ENCODE measurements around the gene KPNA1. TPM values are rescaled to one million over a fixed set of nuclear protein-coding genes. Genes with fewer than 3 reads are reported as not detected.
A peak's percentile ranks its signal among the peaks of the same experiment; 100 is the strongest.

Gene KPNA1
- total RNA-seq, 1 experiment from 2014 or later = 58.8 TPM

DNA sequence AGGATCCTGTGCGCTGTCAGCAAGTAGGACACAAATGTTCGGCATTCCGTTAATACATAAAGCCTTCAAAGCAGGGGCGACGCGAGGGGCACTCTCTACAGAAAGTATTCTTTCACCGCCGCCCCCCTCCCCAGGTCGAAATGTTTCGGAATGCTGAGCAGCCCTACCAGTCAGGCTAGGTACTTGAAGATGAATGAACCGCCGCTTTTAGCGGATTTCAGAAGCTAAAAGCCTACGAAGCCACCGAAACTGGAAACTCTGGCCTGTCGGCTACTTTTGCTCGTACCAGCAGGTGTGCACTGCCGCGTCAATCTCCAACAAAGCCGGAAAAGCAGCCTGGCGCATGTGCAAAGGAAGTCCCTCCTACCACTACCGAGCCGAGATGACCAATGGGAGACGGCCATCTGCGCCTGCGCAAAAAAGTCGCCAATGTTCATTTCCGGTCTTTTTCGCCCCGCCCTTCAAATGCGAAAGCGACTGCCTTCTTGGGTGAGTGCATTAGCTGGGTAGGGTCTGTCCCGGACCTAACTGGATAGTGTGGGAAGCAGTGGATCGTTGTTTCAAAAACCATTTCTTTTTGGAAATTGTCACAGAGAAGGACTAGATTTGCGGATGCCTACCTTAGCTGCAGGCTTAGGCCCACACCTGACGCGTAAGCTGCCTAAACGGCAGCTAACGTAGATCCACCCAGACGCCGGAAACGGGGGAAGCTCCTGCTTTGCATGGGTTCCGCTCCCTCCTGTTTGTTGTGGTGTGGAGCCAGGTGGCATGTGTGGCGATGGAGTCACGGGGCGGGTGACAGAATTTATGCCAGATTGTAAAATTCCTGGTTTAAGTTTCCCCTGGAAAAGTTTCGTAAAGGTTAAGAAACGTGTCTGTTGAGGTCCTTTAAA lies 98.7 kb downstream of the KPNA1 start, which contains the start of gene WDR5B (continued):
- TF ChIP-seq ZNF512 (CRISPR knock-in tag; IDR thresholded peaks at IDR 0.05; ENCODE audit: borderline replicate concordance) = no peak
- TF ChIP-seq NR3C1 (CRISPR knock-in tag; conservative IDR thresholded peaks at IDR 0.05; ENCODE audit: low read depth) = no peak
- no peak for TF ChIP-seq NFE2L1 (CRISPR knock-in tag; IDR thresholded peaks at IDR 0.05)
- TF ChIP-seq, protein P1, sequence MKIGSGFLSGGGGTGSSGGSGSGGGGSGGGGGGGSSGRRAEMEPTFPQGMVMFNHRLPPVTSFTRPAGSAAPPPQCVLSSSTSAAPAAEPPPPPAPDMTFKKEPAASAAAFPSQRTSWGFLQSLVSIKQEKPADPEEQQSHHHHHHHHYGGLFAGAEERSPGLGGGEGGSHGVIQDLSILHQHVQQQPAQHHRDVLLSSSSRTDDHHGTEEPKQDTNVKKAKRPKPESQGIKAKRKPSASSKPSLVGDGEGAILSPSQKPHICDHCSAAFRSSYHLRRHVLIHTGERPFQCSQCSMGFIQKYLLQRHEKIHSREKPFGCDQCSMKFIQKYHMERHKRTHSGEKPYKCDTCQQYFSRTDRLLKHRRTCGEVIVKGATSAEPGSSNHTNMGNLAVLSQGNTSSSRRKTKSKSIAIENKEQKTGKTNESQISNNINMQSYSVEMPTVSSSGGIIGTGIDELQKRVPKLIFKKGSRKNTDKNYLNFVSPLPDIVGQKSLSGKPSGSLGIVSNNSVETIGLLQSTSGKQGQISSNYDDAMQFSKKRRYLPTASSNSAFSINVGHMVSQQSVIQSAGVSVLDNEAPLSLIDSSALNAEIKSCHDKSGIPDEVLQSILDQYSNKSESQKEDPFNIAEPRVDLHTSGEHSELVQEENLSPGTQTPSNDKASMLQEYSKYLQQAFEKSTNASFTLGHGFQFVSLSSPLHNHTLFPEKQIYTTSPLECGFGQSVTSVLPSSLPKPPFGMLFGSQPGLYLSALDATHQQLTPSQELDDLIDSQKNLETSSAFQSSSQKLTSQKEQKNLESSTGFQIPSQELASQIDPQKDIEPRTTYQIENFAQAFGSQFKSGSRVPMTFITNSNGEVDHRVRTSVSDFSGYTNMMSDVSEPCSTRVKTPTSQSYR (CRISPR knock-in tag; IDR thresholded peaks at IDR 0.05) = no peak
- TF ChIP-seq TP53 (CRISPR knock-in tag; IDR thresholded peaks at IDR 0.05) = no peak
- no peak for TF ChIP-seq ATF2 (CRISPR knock-in tag; IDR thresholded peaks at IDR 0.05; ENCODE audit: borderline replicate concordance, low read depth)
- no peak for TF ChIP-seq NR1H2 (CRISPR knock-in tag; IDR thresholded peaks at IDR 0.05)
- TF ChIP-seq, protein P2, sequence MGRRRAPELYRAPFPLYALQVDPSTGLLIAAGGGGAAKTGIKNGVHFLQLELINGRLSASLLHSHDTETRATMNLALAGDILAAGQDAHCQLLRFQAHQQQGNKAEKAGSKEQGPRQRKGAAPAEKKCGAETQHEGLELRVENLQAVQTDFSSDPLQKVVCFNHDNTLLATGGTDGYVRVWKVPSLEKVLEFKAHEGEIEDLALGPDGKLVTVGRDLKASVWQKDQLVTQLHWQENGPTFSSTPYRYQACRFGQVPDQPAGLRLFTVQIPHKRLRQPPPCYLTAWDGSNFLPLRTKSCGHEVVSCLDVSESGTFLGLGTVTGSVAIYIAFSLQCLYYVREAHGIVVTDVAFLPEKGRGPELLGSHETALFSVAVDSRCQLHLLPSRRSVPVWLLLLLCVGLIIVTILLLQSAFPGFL (CRISPR knock-in tag; IDR thresholded peaks at IDR 0.05; ENCODE audit: borderline replicate concordance) = no peak
- TF ChIP-seq JAZF1 (CRISPR knock-in tag; IDR thresholded peaks at IDR 0.05) = no peak
- no peak for TF ChIP-seq IRF2 (CRISPR knock-in tag; IDR thresholded peaks at IDR 0.05; ENCODE audit: borderline replicate concordance, low read depth)
- no peak for TF ChIP-seq ATF1 (CRISPR knock-in tag; IDR thresholded peaks at IDR 0.05)
- peak; percentile 87 for TF ChIP-seq FOXK1 (CRISPR knock-in tag; IDR thresholded peaks at IDR 0.05)
- TF ChIP-seq ZNF396 (CRISPR knock-in tag; IDR thresholded peaks at IDR 0.05; ENCODE audit: borderline replicate concordance) = no peak
- peak; percentile 84; the same call in 1 of the 2 replicates for TF ChIP-seq CREM (CRISPR knock-in tag; IDR thresholded peaks at IDR 0.05)
- TF ChIP-seq ZSCAN18 (CRISPR knock-in tag; IDR thresholded peaks at IDR 0.05) = no peak
- peak; percentile 44 for TF ChIP-seq NFYB (CRISPR knock-in tag; conservative IDR thresholded peaks at IDR 0.05; ENCODE audit: low read depth)
- no peak for TF ChIP-seq RORB (CRISPR knock-in tag; IDR thresholded peaks at IDR 0.05)
- no peak for TF ChIP-seq HMGA2 (CRISPR knock-in tag; IDR thresholded peaks at IDR 0.05)
- TF ChIP-seq, protein P3, sequence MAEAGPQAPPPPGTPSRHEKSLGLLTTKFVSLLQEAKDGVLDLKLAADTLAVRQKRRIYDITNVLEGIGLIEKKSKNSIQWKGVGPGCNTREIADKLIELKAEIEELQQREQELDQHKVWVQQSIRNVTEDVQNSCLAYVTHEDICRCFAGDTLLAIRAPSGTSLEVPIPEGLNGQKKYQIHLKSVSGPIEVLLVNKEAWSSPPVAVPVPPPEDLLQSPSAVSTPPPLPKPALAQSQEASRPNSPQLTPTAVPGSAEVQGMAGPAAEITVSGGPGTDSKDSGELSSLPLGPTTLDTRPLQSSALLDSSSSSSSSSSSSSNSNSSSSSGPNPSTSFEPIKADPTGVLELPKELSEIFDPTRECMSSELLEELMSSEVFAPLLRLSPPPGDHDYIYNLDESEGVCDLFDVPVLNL (CRISPR knock-in tag; IDR thresholded peaks at IDR 0.05; ENCODE audit: borderline replicate concordance, low read depth) = no peak
- TF ChIP-seq ELF4 (CRISPR knock-in tag; IDR thresholded peaks at IDR 0.05; ENCODE audit: low read depth) = no peak
- TF ChIP-seq ZMAT4 (CRISPR knock-in tag; IDR thresholded peaks at IDR 0.05) = no peak
- 0 out of 2 replicates have a peak, but pooled peaks have one; percentile 46 for TF ChIP-seq IRF1 (CRISPR knock-in tag; IDR thresholded peaks at IDR 0.05)
- TF ChIP-seq ZNF317 (CRISPR knock-in tag; IDR thresholded peaks at IDR 0.05; ENCODE audit: borderline replicate concordance, low read depth) = no peak
- TF ChIP-seq MXD4 (CRISPR knock-in tag; IDR thresholded peaks at IDR 0.05; ENCODE audit: borderline replicate concordance) = no peak
- TF ChIP-seq TCF7 (CRISPR knock-in tag; IDR thresholded peaks at IDR 0.05; ENCODE audit: low read depth) = no peak
- TF ChIP-seq GRHL2 (CRISPR knock-in tag; IDR thresholded peaks at IDR 0.05; ENCODE audit: insufficient replicate concordance, severe bottlenecking) = no peak
- no peak for TF ChIP-seq ZNF263 (CRISPR knock-in tag; IDR thresholded peaks at IDR 0.05; ENCODE audit: low read depth)

All from WTC11 (cell line).